Vagina (tissue), 2 donors: ENCODE data around the gene ARMCX2. TPM values are rescaled to one million over a fixed set of nuclear protein-coding genes. Genes with fewer than 3 reads are reported as not detected.
A peak's percentile ranks its signal among the peaks of the same experiment; 100 is the strongest.
"Not testable (repeated sequence)": the region's sequence is repeated elsewhere in the genome, so short reads cannot be mapped to it uniquely, and the experiment has no call there.

ENCODE experiments used
- DNase-seq, 2 donors: peaks; one replicate each; pipeline ENCODE4 v3.0.0-alpha.2; 2017; ENCODE audit errors: extremely low spot score in 2 of 2
- H3K27ac ChIP-seq: fragments of 200-600 bp; sonication (generic); one replicate; pipeline ENCODE4 v1.5.1; 2019
- H3K27me3 ChIP-seq: fragments of 200-600 bp; sonication (generic); one replicate; pipeline ENCODE4 v1.5.1; 2019
- H3K36me3 ChIP-seq, 2 donors: fragments of 200-600 bp; sonication (generic); one replicate each; pipeline ENCODE4 v1.5.1; 2017 to 2019
- H3K4me1 ChIP-seq: fragments of 200-600 bp; sonication (generic); one replicate; pipeline ENCODE4 v1.5.1; 2019
- H3K4me3 ChIP-seq, 2 donors: fragments of 200-600 bp; sonication (generic); 1 replicate in 1 of 2; 2 replicates in 1 of 2; pipeline ENCODE4 v1.5.1; 2016 to 2019
- H3K9me3 ChIP-seq: fragments of 200-600 bp; sonication (generic); one replicate; pipeline ENCODE4 v1.5.1; 2019
- POLR2A ChIP-seq, 2 donors: fragments of 450-650 bp; IDR thresholded peaks; one replicate each; pipeline ENCODE4 v1.6.1; 2017; ENCODE audit warnings: antibody characterized with exemption in 2 of 2, mild to moderate bottlenecking in 2 of 2, moderate library complexity in 2 of 2
- POLR2AphosphoS5 ChIP-seq, 2 donors: sonication (generic); formaldehyde crosslinking; IDR thresholded peaks; one replicate each; pipeline ENCODE4 v1.9.0; 2017; ENCODE audit warnings: antibody characterized with exemption in 2 of 2, mild to moderate bottlenecking in 2 of 2, low read depth in 1 of 2; ENCODE audit not compliant: insufficient read depth in 1 of 2
- intact Hi-C: fragments of 100-400 bp; cut with DNase I; formaldehyde crosslinking; loops from one replicate; pipeline ENCODE4 v1.15.1; 2023
- total RNA-seq: library from RNA; depleted of rRNA; stranded (reverse); fragments of >200 nt; gene quantifications from one replicate; pipeline ENCODE4 v1.2.3, GENCODE V29; 2016
- TF ChIP-seq, protein P1 (sequence below), 3 experiments: fragments of 450-650 bp in 2 of 3; fragments of 200-600 bp in 1 of 3; sonication (generic) in 1 of 3; IDR thresholded peaks; one replicate each; pipeline ENCODE4 v1.5.1; 2017 to 2019; ENCODE audit warnings: antibody characterized with exemption in 3 of 3, mild to moderate bottlenecking in 2 of 3, moderate library complexity in 2 of 3

The ARMCX2 gene
- total RNA-seq, 1 donor from 2014 or later = 30.2 TPM

DNA sequence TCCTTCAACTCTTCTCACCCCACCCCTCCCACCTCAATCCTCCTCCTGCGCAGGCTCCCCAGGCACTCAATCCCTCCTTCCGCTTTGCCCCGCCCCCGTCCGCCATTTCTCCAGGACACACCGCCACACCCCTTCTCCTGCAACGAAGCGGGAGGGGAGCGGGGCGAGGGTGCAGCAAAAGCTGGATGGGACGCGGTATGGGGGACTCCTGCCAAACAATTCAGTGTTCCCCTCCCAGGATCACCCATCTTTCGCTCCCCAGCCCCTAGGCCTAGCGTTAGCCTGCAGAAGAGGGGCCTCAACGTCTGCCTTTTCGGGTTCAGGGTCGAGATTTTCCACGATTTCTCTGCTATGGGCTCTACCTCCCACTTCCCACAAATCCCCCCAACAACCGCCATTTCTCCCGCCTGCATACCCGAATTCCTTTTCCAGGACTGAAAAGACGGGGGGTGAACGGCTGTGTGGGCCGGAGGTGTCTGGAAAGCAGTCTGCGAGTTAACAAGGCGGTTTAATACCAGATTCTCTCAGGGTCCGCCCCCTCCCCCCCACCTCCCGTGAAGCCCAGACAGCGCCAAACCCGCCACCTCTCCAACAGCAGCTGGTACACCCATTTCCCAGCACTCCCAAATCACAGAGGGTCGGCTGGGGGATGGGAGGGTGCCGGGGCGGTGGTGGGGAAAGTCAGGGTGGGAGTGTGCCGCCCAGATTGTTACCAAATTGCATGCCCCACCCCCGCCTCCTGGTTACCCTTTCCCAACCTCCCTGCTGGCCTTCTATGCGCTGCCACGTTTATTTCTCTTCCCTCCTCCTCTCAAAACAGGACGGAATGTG, 774 bp downstream of the ARMCX2 start:
- Histone ChIP-seq H3K9me3 (no peaks in the 10 kb centered on the region), H3K36me3 (no peaks in the 10 kb centered on the region), H3K4me3 (peak overlapping the region; percentile 52 to 59), H3K4me1 (peaks cover 9% of the 10 kb centered on the region), H3K27me3 (no peaks in the 10 kb centered on the region), H3K27ac (peak overlapping the region; percentile 80)
- intact Hi-C loops = no loop called here
- DNase-seq = no peak
- peak in 1 of 2 donors; percentile 82 for TF ChIP-seq POLR2AphosphoS5 (IDR thresholded peaks at IDR 0.05; ENCODE audit: insufficient read depth in 1 of 2, low read depth in 1 of 2)
- peak in 1 of 2 donors; percentile 51 for TF ChIP-seq POLR2A (IDR thresholded peaks at IDR 0.05)
- TF ChIP-seq, protein P1, sequence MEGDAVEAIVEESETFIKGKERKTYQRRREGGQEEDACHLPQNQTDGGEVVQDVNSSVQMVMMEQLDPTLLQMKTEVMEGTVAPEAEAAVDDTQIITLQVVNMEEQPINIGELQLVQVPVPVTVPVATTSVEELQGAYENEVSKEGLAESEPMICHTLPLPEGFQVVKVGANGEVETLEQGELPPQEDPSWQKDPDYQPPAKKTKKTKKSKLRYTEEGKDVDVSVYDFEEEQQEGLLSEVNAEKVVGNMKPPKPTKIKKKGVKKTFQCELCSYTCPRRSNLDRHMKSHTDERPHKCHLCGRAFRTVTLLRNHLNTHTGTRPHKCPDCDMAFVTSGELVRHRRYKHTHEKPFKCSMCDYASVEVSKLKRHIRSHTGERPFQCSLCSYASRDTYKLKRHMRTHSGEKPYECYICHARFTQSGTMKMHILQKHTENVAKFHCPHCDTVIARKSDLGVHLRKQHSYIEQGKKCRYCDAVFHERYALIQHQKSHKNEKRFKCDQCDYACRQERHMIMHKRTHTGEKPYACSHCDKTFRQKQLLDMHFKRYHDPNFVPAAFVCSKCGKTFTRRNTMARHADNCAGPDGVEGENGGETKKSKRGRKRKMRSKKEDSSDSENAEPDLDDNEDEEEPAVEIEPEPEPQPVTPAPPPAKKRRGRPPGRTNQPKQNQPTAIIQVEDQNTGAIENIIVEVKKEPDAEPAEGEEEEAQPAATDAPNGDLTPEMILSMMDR (IDR thresholded peaks at IDR 0.05) = no peak

DNA sequence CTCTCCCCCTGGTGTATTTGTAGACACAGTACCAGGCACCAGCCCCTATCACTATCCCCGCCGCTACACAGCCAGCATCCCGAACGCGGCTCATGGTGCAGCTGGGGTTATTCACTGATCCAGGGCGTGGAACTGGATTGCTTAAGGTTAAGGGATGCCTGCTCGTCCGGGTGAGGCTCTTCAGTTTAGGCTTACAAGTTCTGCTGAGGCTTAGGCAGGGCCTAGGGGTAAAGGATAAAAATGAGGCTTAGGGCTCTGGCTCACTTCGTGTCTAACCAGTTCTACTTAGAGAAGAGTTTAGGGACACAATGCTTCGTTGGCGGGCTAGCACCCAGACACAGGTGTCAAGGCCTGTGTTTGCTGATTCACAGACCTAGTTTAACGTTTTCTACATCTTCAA, 2.2 kb downstream of the ARMCX2 start:
- H3K27me3 ChIP-seq = no peaks in the 10 kb centered on the region
- no peak for DNase-seq
- no peak overlapping the region for H3K4me3 ChIP-seq
- no peak overlapping the region for H3K27ac ChIP-seq
- TF ChIP-seq, protein P1 (IDR thresholded peaks at IDR 0.05) = no peak
- TF ChIP-seq POLR2AphosphoS5 (IDR thresholded peaks at IDR 0.05; ENCODE audit: insufficient read depth in 1 of 2, low read depth in 1 of 2) (no peak), POLR2A (IDR thresholded peaks at IDR 0.05) (no peak)
- intact Hi-C loops = no loop called here
- H3K9me3 ChIP-seq = no peaks in the 10 kb centered on the region
- peaks cover 9% of the 10 kb centered on the region for H3K4me1 ChIP-seq
- no peaks in the 10 kb centered on the region for H3K36me3 ChIP-seq

DNA sequence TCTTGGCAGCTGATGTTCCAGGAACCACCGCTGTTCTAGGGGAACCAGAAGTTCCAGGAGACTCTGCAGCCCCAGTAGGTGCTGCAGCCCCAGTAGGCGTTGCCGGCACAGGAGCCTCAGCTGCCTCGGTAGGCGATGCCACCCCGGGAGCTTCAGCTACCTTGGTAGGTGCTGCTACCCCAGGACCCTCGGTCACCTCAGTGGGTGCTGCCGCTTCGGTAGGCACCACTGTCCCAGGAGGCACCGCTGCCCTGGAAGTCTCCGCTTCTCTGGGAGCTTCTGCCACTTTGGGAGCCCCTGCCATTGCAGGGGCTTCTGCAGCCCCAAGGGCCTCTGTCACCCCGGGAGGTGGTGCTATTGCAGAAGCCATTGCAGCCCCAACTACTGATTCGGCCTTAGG, 2.8 kb downstream of the ARMCX2 start:
- intact Hi-C loops = no loop called here
- no peaks in the 10 kb centered on the region for H3K27me3 ChIP-seq
- no peaks in the 10 kb centered on the region for H3K9me3 ChIP-seq
- TF ChIP-seq, protein P1 (IDR thresholded peaks at IDR 0.05) = no peak
- TF ChIP-seq POLR2A (IDR thresholded peaks at IDR 0.05) (no peak), POLR2AphosphoS5 (IDR thresholded peaks at IDR 0.05; ENCODE audit: insufficient read depth in 1 of 2, low read depth in 1 of 2) (no peak)
- no peak for DNase-seq
- H3K4me3 ChIP-seq = no peak overlapping the region
- no peaks in the 10 kb centered on the region for H3K36me3 ChIP-seq
- peaks cover 9% of the 10 kb centered on the region for H3K4me1 ChIP-seq
- H3K27ac ChIP-seq = no peak overlapping the region

DNA sequence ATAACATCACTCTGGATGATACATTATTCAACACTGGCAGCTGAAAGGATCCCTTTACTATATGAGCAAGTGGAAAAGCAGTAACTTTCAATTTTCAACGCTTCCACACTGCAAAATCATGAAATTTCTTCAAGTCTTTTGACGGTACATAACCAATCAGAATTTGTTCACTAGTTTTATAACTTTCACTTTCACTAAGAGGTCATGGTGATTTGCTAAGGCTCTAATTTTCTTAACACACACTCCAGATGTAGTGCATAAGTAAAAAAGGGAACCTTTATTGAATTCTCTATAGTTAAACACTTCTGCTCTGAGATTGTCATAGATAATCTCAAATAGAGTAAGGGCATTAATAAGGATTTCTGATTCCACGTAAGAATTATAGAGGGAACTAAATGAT, 4.1 kb downstream of the ARMCX2 start:
- intact Hi-C loops = no loop called here
- H3K9me3 ChIP-seq = no peaks in the 10 kb centered on the region
- H3K4me3 ChIP-seq = no peak overlapping the region
- no peaks in the 10 kb centered on the region for H3K27me3 ChIP-seq
- no peaks in the 10 kb centered on the region for H3K36me3 ChIP-seq
- peaks cover 9% of the 10 kb centered on the region for H3K4me1 ChIP-seq
- TF ChIP-seq POLR2A (IDR thresholded peaks at IDR 0.05) (no peak), POLR2AphosphoS5 (IDR thresholded peaks at IDR 0.05; ENCODE audit: insufficient read depth in 1 of 2, low read depth in 1 of 2) (no peak)
- TF ChIP-seq, protein P1 (IDR thresholded peaks at IDR 0.05) = no peak
- DNase-seq = no peak
- no peak overlapping the region for H3K27ac ChIP-seq

DNA sequence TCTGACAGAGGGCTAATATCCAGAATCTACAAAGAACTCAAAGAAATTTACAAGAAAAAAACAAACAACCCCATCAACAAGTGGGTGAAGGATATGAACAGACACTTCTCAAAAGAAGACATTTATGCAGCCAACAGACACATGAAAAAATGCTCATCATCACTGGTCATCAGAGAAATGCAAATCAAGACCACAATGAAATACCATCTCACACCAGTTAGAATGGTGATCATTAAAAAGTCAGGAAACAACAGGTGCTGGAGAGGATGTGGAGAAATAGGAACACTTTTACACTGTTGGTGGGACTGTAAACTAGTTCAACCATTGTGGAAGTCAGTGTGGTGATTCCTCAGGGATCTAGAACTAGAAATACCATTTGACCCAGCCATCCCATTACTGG, 11.9 kb downstream of the ARMCX2 start:
- H3K4me3 ChIP-seq, H3K9me3 ChIP-seq, H3K27ac ChIP-seq, H3K36me3 ChIP-seq, DNase-seq, intact Hi-C loops, H3K27me3 ChIP-seq, H3K4me1 ChIP-seq: not testable (repeated sequence)
